Measurements from ENCODE around the gene FLNB.

The FLNB gene

DNA sequence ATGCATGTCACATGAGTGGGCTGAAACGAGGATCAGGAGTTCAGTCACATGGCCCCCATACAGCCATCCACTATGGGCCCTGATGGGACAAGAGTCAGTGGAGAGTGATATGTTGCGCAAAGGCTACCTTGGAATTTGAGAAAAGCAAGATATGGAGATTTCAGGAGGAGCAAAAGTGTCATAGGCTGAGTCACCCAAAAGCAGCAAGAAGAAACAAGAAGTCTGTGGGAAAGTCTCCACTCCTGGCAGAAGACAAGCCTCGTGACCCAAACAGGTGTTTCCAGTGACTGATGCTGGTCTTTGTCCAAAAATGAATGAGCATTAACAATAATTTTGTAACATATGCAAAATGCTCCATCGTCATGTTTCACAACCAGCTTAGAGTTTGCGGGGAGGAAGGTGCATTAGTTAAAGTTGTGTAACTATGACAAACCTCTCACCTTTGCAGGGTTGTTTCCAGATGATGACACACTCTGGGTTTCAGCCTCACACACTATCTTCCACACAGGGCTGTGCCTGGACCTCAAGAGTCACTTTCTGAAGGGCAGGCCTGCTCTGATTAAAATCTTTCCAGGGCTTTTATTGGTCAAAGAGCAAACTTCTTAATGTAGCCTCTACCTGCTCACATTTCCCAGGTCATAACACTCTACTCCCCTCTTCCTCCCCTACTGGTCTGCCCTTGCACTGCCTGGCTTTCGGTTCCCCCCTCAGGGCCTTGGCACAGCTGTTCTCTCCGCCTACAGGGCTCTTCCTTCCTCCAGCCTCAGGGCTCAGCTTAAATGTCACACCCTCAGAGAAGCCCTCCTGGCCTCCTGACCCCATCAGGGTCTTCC, 206.5 kb downstream of the FLNB start:
- in situ Hi-C loops (cut with HindIII; ENCODE audit: low pct_unique_long_range_greater_than_20kb, low sequenced_read_pairs) = no loop called here
- TF ChIP-seq JUND (IDR thresholded peaks at IDR 0.05; ENCODE audit: low read depth) = no peak
- DNase-seq (ENCODE audit: low read depth in 1 of 2, low spot score in 1 of 2) = peak in 1 of 2 experiments; percentile 3

DNA sequence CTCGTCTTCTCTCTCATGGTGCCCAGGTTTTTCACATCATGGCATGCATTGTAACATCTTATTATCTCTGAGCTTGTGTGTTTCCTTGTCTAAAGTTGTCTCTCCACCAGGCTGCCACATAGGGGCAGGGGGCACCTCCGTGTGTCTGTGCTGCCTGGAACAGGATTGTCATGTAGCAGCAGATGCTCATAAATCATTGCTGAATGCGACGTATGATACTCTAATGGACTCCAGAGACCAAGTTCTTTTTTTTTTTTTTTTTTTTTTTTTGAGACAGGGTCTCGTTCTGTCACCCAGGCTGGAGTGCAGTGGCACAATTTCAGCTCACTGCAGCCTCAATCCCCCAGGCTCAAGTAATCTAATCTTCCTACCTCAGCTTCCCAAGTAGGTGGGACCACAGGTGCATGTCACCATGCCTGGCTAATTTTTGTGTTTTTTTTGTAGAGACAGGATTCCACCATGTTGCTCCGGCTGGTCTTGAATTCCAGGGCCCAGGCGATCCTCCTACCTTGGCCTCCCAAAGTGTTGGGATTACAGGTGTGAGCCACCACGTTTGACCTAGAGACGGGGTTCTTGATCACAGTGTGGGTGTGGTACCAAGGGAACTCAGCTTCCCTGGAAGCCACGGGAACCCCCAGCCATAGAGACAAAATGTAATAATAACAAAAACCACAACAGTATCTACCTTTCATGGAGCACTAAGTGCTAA, 207.2 kb downstream of the FLNB start:
- TF ChIP-seq JUND (IDR thresholded peaks at IDR 0.05; ENCODE audit: low read depth) = no peak
- in situ Hi-C loops (cut with HindIII; ENCODE audit: low pct_unique_long_range_greater_than_20kb, low sequenced_read_pairs) = no loop called here
- no peak for DNase-seq (ENCODE audit: low read depth in 1 of 2, low spot score in 1 of 2)

DNA sequence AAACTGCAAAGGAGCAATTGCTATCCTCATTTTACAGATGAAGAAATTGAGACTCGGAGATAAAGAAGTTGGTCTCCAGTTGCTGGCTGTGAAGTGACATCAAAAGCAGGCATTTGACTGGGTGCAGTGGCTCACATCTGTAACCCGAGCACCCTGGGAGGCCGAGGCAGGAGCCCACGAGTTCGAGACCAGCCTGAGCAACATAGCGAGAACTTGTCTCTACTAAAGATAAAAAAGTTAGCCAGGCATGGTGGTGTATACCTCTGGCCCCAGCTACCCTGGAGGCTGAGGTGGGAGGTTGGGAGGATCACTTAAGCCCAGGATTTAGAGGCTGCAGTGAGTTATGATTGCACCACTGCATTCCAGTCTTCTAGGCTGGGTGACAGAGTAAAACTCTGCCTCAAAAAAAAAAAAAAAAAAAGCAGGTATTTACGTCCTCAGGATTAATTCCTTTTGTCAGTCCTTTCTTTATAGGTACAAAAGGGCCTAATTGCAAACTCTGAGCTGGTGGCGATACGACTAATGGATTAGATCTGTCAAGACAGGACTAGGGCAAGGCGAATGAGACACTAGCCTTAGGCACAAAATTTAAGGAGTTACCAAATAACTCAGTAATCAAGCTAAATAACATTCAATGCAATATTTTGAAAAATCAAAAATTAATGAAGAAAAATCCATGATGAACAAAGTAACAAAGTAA, 208.4 kb downstream of the FLNB start:
- no peak for DNase-seq (ENCODE audit: low read depth in 1 of 2, low spot score in 1 of 2)
- in situ Hi-C loops (cut with HindIII; ENCODE audit: low pct_unique_long_range_greater_than_20kb, low sequenced_read_pairs) = no loop called here
- no peak for TF ChIP-seq JUND (IDR thresholded peaks at IDR 0.05; ENCODE audit: low read depth)

DNA sequence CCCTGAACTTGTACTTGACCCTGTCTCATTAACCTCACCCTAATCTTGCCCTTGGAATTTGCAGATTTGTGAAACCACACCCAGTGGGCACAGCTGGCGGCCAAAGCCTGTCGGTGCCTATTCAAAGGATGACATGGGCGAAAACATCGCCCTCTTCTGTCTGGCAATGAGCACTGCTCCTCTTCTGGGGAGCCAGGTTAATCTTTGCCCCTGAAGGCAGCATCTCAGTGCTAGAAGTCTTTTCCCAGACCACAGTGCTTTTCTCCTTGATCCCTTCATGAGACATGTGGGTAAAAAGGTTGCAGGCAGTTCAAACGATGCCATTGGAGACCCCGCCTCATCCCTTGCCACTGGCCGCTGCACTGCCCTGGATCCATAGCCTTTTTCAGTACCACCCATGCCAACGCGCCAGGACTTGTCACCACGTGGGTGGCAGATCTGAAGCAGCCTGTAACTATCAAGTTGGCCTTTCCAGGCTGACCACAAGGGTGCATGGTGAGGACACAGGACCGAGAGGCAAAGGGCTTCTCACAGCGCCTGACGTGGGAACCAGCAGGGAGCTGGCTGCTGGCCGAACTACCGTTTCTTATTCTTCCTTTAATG, 209.1 kb downstream of the FLNB start:
- no peak for TF ChIP-seq JUND (IDR thresholded peaks at IDR 0.05; ENCODE audit: low read depth)
- in situ Hi-C loops (cut with HindIII; ENCODE audit: low pct_unique_long_range_greater_than_20kb, low sequenced_read_pairs) = no loop called here
- peak; percentile 13 to 67 for DNase-seq (ENCODE audit: low read depth in 1 of 2, low spot score in 1 of 2)

DNA sequence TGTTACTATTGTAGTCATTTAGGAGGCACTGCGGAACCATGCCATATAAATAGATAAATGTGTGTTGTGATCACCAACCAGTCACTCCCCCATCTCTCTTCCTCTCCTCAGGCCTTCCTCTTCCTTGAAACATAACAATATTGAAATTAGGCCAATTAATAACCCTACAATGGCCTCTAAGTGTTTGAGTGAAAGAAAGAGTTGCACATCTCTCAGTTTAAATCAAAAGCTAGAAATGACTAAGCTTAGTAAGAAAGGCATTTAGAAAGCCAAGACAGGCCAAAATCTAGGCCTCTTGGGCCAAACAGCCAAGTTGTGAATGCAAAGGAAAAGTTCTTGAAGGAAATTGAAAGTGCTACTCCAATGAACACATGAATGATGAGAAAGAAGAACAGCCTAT, 210.7 kb downstream of the FLNB start:
- DNase-seq (ENCODE audit: low read depth in 1 of 2, low spot score in 1 of 2) = no peak
- in situ Hi-C loops (cut with HindIII; ENCODE audit: low pct_unique_long_range_greater_than_20kb, low sequenced_read_pairs) = no loop called here

More for the DNA sequence above, 210.7 kb downstream of the FLNB start:
- no peak for TF ChIP-seq JUND (IDR thresholded peaks at IDR 0.05; ENCODE audit: low read depth)
